GM12878 (cell line): ENCODE results near the gene SLC9A3. TPM values are rescaled to one million over a fixed set of nuclear protein-coding genes. Genes with fewer than 3 reads are reported as not detected.

Experiments used
- ATAC-seq: fragments of 200-7000 bp; cut with Tn5 transposase; 3 replicates; pipeline ENCODE4 v1.9.1; 2020; ENCODE audit warnings: mild to moderate bottlenecking, moderate library complexity
- BruUV-seq: library from RNA; stranded (reverse); fragments of 400-500 nt; replicated peaks from 2 replicates; lab custom pipeline; 2021; lab: Mats Ljungman, UMichigan
- CTCF ChIA-PET: fragments of 300-600 bp; sonication (Branson Sonifier 250); formaldehyde crosslinking; extraction: SDS; loops from one replicate; lab custom pipeline; 2021; ENCODE audit warnings: inconsistent platforms; lab: Yijun Ruan, JAX
- POLR2A ChIA-PET: fragments of 350-600 bp; formaldehyde crosslinking; extraction: SDS; loops from one replicate; lab custom pipeline; 2021; ENCODE audit warnings: inconsistent platforms; lab: Charles Lee
- RAD21 ChIA-PET: fragments of 300-600 bp; sonication (Branson Sonifier 250); formaldehyde crosslinking; loops from one replicate; lab custom pipeline; 2023; ENCODE audit warnings: antibody characterized with exemption; ENCODE audit not compliant: unreplicated experiment; lab: Charles Lee
- SMC1A ChIA-PET: fragments of 300-600 bp; sonication (Branson Sonifier 250); formaldehyde crosslinking; loops from one replicate; lab custom pipeline; 2023; ENCODE audit not compliant: unreplicated experiment, uncharacterized antibody; lab: Charles Lee
- DNase-seq: peaks from one replicate; pipeline ENCODE4 v3.0.0-alpha.2; 2011; ENCODE audit warnings: low read depth, low spot score
- FAIRE-seq: peaks from 3 replicates; lab custom pipeline; 2011; peaks lifted over from hg19 to GRCh38; lab: Jason Lieb, UNC
- H2AFZ ChIP-seq: 2 replicates; pipeline ENCODE4 v1.6.0; 2011; ENCODE audit warnings: low read depth, low read length, control low read depth; ENCODE audit not compliant: control insufficient read depth
- H3K27ac ChIP-seq: 2 replicates; pipeline ENCODE4 v1.5.1; 2011; ENCODE audit warnings: control low read depth; ENCODE audit not compliant: control insufficient read depth, insufficient read depth
- H3K27me3 ChIP-seq, 2 experiments: replicated peaks in 1 of 2; 2 replicates each; pipeline versions ENCODE4 v1.6.0 to v1.6.1; 2011; ENCODE audit warnings: low read length in 1 of 2; ENCODE audit not compliant: control insufficient read depth in 2 of 2, insufficient read depth in 2 of 2
- H3K36me3 ChIP-seq, 2 experiments: 2 replicates each; pipeline ENCODE4 v1.5.1; 2011; ENCODE audit warnings: low read length in 1 of 2; ENCODE audit not compliant: control insufficient read depth in 2 of 2, insufficient read depth in 2 of 2
- H3K4me1 ChIP-seq: 2 replicates; pipeline ENCODE4 v1.6.1; 2011; ENCODE audit warnings: mild to moderate bottlenecking, low read length, moderate library complexity, mixed read lengths; ENCODE audit not compliant: control insufficient read depth, insufficient read depth
- H3K4me2 ChIP-seq: 2 replicates; pipeline ENCODE4 v1.6.0; 2011; ENCODE audit warnings: control low read depth; ENCODE audit not compliant: control insufficient read depth, insufficient read depth
- H3K4me3 ChIP-seq: fragments of 200-600 bp; sonication (generic); 2 replicates; pipeline ENCODE4 v1.5.1; 2016
- H3K79me2 ChIP-seq: 2 replicates; pipeline ENCODE4 v1.6.0; 2011; ENCODE audit warnings: low read length; ENCODE audit not compliant: control insufficient read depth, insufficient read depth
- H3K9ac ChIP-seq: 2 replicates; pipeline ENCODE4 v1.8.0; 2011; ENCODE audit warnings: low read length, control low read depth, mixed read lengths; ENCODE audit not compliant: control insufficient read depth, insufficient read depth
- H3K9me3 ChIP-seq: replicated peaks from 3 replicates; pipeline ENCODE4 v1.5.1; 2011; ENCODE audit warnings: mild to moderate bottlenecking, low read length; ENCODE audit not compliant: control insufficient read depth, insufficient read depth
- H4K20me1 ChIP-seq: 2 replicates; pipeline ENCODE4 v1.6.0; 2011; ENCODE audit not compliant: control insufficient read depth, insufficient read depth
- BRCA1 ChIP-seq: IDR thresholded peaks from 2 replicates; pipeline ENCODE4 v1.6.1; 2011; ENCODE audit warnings: low read depth, low read length, improper control_type of control experiment
- DPF2 ChIP-seq: fragments of 450-650 bp; IDR thresholded peaks from 2 replicates; pipeline ENCODE4 v1.6.1; 2017; ENCODE audit warnings: mild to moderate bottlenecking
- EP300 ChIP-seq, 2 experiments: fragments of 150-350 bp in 1 of 2; IDR thresholded peaks; 2 replicates each; pipeline ENCODE4 v1.6.1; 2011 to 2012; ENCODE audit warnings: low read depth in 2 of 2, low read length in 2 of 2, borderline replicate concordance in 1 of 2, improper control_type of control experiment in 1 of 2, inconsistent platforms in 1 of 2; ENCODE audit not compliant: control insufficient read depth in 1 of 2
- IKZF1 ChIP-seq: fragments of 450-650 bp; conservative IDR thresholded peaks from 2 replicates; pipeline ENCODE4 v1.6.1; 2017; ENCODE audit warnings: antibody characterized with exemption, mild to moderate bottlenecking
- PKNOX1 ChIP-seq: fragments of 450-650 bp; IDR thresholded peaks from 2 replicates; pipeline ENCODE4 v1.6.1; 2016; ENCODE audit warnings: mild to moderate bottlenecking
- POLR2A ChIP-seq: IDR thresholded peaks from 2 replicates; pipeline ENCODE4 v1.6.1; 2011; ENCODE audit warnings: low read depth, mild to moderate bottlenecking, low read length
- REST ChIP-seq: IDR thresholded peaks from 2 replicates; pipeline ENCODE4 v1.6.1; 2012; ENCODE audit warnings: mild to moderate bottlenecking, low read depth, low read length
- SIX5 ChIP-seq: IDR thresholded peaks from 2 replicates; pipeline ENCODE4 v1.6.1; 2011; ENCODE audit warnings: mild to moderate bottlenecking, low read depth, low read length, moderate library complexity; ENCODE audit not compliant: severe bottlenecking
- ZBTB33 ChIP-seq: fragments of 450-650 bp; IDR thresholded peaks from 2 replicates; pipeline ENCODE4 v1.6.1; 2017; ENCODE audit warnings: mild to moderate bottlenecking
- WGBS: methylation state at CpG from one replicate; pipeline ENCODE4 v1.1.6; 2016; ENCODE audit warnings: low lambda C conversion rate; ENCODE audit not compliant: insufficient replicate concordance, insufficient coverage; ENCODE audit errors: missing lambda C conversion rate; 5-methylcytosine and 5-hydroxymethylcytosine counted together
- in situ Hi-C: fragments of 300-500 bp; cut with MboI; formaldehyde crosslinking; loops from 9 replicates; pipeline ENCODE4 v1.14.3; 2018; ENCODE audit warnings: mixed read lengths
- intact Hi-C: fragments of 100-400 bp; cut with micrococcal nuclease; formaldehyde crosslinking; loops from one replicate; pipeline ENCODE4 v1.14.2; 2022; ENCODE audit not compliant: unreplicated experiment
- polyA plus RNA-seq, 11 experiments: library from polyadenylated mRNA; depleted of rRNA in 4 of 11; unstranded in 6 of 11; stranded (reverse) in 5 of 11; fragments of >200 nt; fragmentation: Nextera tagmentation in 4 of 11; fragmentation: Illumina TruSeq in 1 of 11; extraction: Ambion mirVana in 4 of 11; extraction: Trizol in 1 of 11; gene quantifications; 1 replicate in 1 of 11; 2 replicates in 10 of 11; pipeline versions ENCODE4 v1.2.1 to v1.2.3, GENCODE V29; 2011 to 2016; ENCODE audit warnings: inconsistent platforms in 2 of 11, missing spikeins in 2 of 11, low read depth in 1 of 11
- total RNA-seq, 4 experiments: library from RNA; depleted of rRNA in 3 of 4; stranded (reverse); fragments of >200 nt in 3 of 4; fragmentation: Illumina TruSeq in 1 of 4; extraction: Trizol in 1 of 4; gene quantifications; 2 replicates each; pipeline versions ENCODE4 v1.2.1 to v1.2.3, GENCODE V29; 2013 to 2021

The SLC9A3 gene
- total and polyA plus RNA-seq, 10 of the 15 experiments (the other 5 are each of a cell fraction or from before 2014, with no cell fraction given), result 0.04 to 5.2 (median 2.3) TPM; not detected in 1

- H3K9ac ChIP-seq, result no peak overlapping the region
- no peak overlapping the region for H3K4me2 ChIP-seq
- ATAC-seq, result no peak
- no peaks in the 10 kb centered on the region for H3K9me3 ChIP-seq
- H3K4me1 ChIP-seq, result no peaks in the 10 kb centered on the region
- no peak overlapping the region for H3K4me3 ChIP-seq
- H3K27ac ChIP-seq, result no peak overlapping the region
- H3K27me3 ChIP-seq, result no peaks in the 10 kb centered on the region
- ChIA-PET CTCF (no interaction called here), RAD21 (no interaction called here), SMC1A (no interaction called here)
- in situ Hi-C loops (no loop called here), intact Hi-C loops (loop anchor here (10.0 kb wide), 1 partner anchor 136 kb away; the partner anchor contains the start of gene CEP72)
- BruUV-seq, result no TSS peak
- DNase-seq, result no peak
- no peaks in the 10 kb centered on the region; the same call in 1 of the 2 replicates for H3K79me2 ChIP-seq
- H3K36me3 ChIP-seq, result no peaks in the 10 kb centered on the region
- FAIRE-seq, result no peak
- 37% methylated on average over 18 of the region's 18 CpGs for WGBS
- no peaks in the 10 kb centered on the region for H4K20me1 ChIP-seq
- H2AFZ ChIP-seq, result no peak overlapping the region
- TF ChIP-seq POLR2A, result 0 out of 2 replicates have a peak, but pooled peaks have one; percentile 20
- TF ChIP-seq IKZF1, result no peak
- TF ChIP-seq, all 136 proteins: peak for 1
- POLR2A ChIA-PET, result no interaction called here
Measured at GRCh38 chr5:478369-478981, 45.8 kb downstream of the SLC9A3 start.

GRCh38 chr5:477871-478270, 46.4 kb downstream of the SLC9A3 start:
- SMC1A ChIA-PET, result no interaction called here
- H3K9me3 ChIP-seq, result no peaks in the 10 kb centered on the region
- no peaks in the 10 kb centered on the region for H3K36me3 ChIP-seq
- intact Hi-C loops (loop anchor here (10.0 kb wide), 1 partner anchor 137 kb away; the partner anchor contains the start of gene CEP72), in situ Hi-C loops (no loop called here)
- no peak overlapping the region for H3K27ac ChIP-seq
- H3K79me2 ChIP-seq, result no peaks in the 10 kb centered on the region; the same call in 1 of the 2 replicates
- FAIRE-seq (no peak), DNase-seq (no peak), ATAC-seq (no peak)
- no TSS peak for BruUV-seq
- H3K27me3 ChIP-seq, result no peaks in the 10 kb centered on the region
- no peaks in the 10 kb centered on the region for H3K4me1 ChIP-seq
- H3K4me2 ChIP-seq, result no peak overlapping the region
- RAD21 ChIA-PET, result no interaction called here
- no peaks in the 10 kb centered on the region for H4K20me1 ChIP-seq
- H2AFZ ChIP-seq, result no peak overlapping the region
- WGBS, result 63% methylated on average over 13 of the region's 13 CpGs
- no peak overlapping the region for H3K4me3 ChIP-seq
- no peak overlapping the region for H3K9ac ChIP-seq
- POLR2A ChIA-PET, result no interaction called here
- CTCF ChIA-PET, result no interaction called here
- TF ChIP-seq PKNOX1 (no peak), EP300 (IDR thresholded peaks at IDR 0.05; ENCODE audit: borderline replicate concordance in 1 of 2, control insufficient read depth in 1 of 2, low read depth in 2 of 2, low read length in 2 of 2) (no peak), REST (no peak), ZBTB33 (no peak), DPF2 (no peak), SIX5 (no peak), BRCA1 (no peak)
